Stomach smooth muscle (tissue), 2 donors: ENCODE results near the gene MXD3.
"Not testable (repeated sequence)": the region's sequence is repeated elsewhere in the genome, so short reads cannot be mapped to it uniquely, and the experiment has no call there.

Experiments used
- H3K27ac ChIP-seq: one replicate; pipeline ENCODE4 v1.7.0; 2013; ENCODE audit warnings: mild to moderate bottlenecking, low read length, inconsistent platforms
- H3K27me3 ChIP-seq, 2 donors: one replicate each; pipeline ENCODE4 v1.7.0; 2013; ENCODE audit warnings: low read length in 2 of 2; ENCODE audit not compliant: insufficient read depth in 2 of 2, control insufficient read depth in 1 of 2
- H3K36me3 ChIP-seq, 2 donors: one replicate each; pipeline ENCODE4 v1.7.0; 2013; ENCODE audit warnings: low read length in 2 of 2; ENCODE audit not compliant: control insufficient read depth in 2 of 2, insufficient read depth in 2 of 2
- H3K4me1 ChIP-seq: one replicate; pipeline ENCODE4 v1.7.0; 2013; ENCODE audit warnings: low read length; ENCODE audit not compliant: control insufficient read depth, insufficient read depth
- H3K4me3 ChIP-seq, 2 donors: one replicate each; pipeline ENCODE4 v1.7.0; 2013; ENCODE audit warnings: low read length in 2 of 2
- H3K9ac ChIP-seq, 2 donors: one replicate each; pipeline ENCODE4 v1.7.0; 2013; ENCODE audit warnings: low read length in 2 of 2, mild to moderate bottlenecking in 1 of 2
- H3K9me3 ChIP-seq, 2 donors: one replicate each; pipeline ENCODE4 v1.7.0; 2013; ENCODE audit warnings: low read length in 2 of 2; ENCODE audit not compliant: control insufficient read depth in 2 of 2
- donor health status: healthy.
- donor health status: Pancreatic carcinoma.

Gene MXD3

DNA sequence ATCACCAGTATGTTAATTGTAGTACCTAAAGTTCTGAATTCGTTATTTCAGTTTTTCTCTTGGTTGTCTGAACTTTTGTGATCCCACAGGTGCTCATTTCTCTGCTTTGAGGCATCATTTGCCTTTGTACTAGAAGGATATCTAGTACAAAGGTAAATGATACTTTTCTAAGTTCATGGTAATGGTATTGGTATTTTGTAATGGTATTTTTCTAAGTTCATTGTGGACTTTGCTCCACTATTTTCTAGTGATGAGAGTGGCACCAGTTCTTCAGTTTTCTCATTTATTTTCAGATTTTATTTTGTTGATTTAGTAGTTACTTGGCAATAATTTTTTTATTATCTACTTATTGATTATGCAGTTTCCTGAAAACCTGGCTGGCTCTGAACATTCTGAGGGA is 50.2 kb downstream of the MXD3 start:
- Histone ChIP-seq H3K27me3 (no peaks in the 10 kb centered on the region), H3K4me1 (no peaks in the 10 kb centered on the region), H3K36me3 (peaks cover 30 to 33% of the 10 kb centered on the region in 2 donors), H3K4me3 (no peak overlapping the region), H3K9ac (no peak overlapping the region), H3K27ac (no peak overlapping the region), H3K9me3 (no peaks in the 10 kb centered on the region)

DNA sequence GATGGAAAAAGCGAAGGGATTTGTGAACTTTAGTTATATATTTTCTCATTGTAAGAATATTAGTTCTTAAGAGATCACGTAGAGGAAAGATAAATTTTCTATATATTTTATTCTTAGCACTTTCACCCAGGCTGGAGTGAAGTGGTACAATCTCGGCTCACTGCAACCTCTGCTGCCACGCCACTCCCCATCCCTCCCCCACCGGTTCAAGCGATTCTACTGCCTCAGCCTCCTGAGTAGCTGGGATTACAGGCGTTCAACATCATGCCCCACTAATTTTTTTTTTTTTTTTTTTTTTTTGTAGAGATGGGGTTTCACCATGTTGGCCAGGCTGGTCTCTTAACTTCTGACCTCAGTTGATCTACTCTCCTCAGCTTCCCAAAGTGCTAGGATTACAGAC is 50.7 kb downstream of the MXD3 start:
- Histone ChIP-seq H3K4me3 (no peak overlapping the region), H3K27ac (no peak overlapping the region), H3K27me3 (no peaks in the 10 kb centered on the region), H3K36me3 (peaks cover 26 to 28% of the 10 kb centered on the region in 2 donors), H3K9me3 (no peaks in the 10 kb centered on the region), H3K9ac (no peak overlapping the region), H3K4me1 (no peaks in the 10 kb centered on the region)

- H3K27ac ChIP-seq, H3K9ac ChIP-seq: not testable (repeated sequence)
Observed at GRCh38 chr5:177258711-177259110, 53.0 kb downstream of the MXD3 start.

More at GRCh38 chr5:177258711-177259110, 53.0 kb downstream of the MXD3 start:
- not testable (repeated sequence) for H3K4me1 ChIP-seq, H3K9me3 ChIP-seq, H3K27me3 ChIP-seq, H3K4me3 ChIP-seq
- peaks cover 25 to 26% of the 10 kb centered on the region in 2 donors for H3K36me3 ChIP-seq
